DOHH2 (cell line): ENCODE results near the gene RBPMS2.

ENCODE experiments used
- EZH2phosphoT487 ChIP-seq: fragments of 200-600 bp; sonication (generic); IDR thresholded peaks from 2 replicates; pipeline ENCODE4 v1.6.1; 2017; ENCODE audit warnings: borderline replicate concordance, mild to moderate bottlenecking, antibody characterized with exemption, low read length, moderate library complexity, mixed read lengths
- TF ChIP-seq, protein P1 (sequence below): fragments of 200-600 bp; sonication (generic); IDR thresholded peaks from one replicate; pipeline ENCODE4 v1.5.1; 2014; ENCODE audit warnings: antibody characterized with exemption, mild to moderate bottlenecking, low read depth, low read length; ENCODE audit not compliant: poor library complexity, severe bottlenecking

DNA sequence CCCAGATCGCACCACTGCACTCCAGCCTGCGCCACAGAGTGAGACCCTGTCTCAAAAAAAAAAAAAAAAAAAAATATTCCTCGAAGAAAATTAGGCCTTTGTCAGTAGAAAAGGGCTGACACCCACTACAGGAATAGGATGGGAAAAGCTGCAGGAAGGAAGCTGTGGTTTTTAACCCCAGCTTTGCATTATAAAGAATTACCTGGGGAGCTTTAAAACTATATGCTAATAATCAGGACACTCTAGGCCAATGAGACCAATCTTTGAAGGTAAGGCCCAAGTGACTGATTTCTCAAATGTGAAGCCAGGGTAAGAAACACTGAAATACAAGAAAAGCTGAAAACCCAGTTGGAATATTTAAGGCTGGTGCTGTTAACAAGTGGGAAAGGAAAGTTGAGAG lies 74.3 kb downstream of the RBPMS2 start:
- TF ChIP-seq, protein P1, sequence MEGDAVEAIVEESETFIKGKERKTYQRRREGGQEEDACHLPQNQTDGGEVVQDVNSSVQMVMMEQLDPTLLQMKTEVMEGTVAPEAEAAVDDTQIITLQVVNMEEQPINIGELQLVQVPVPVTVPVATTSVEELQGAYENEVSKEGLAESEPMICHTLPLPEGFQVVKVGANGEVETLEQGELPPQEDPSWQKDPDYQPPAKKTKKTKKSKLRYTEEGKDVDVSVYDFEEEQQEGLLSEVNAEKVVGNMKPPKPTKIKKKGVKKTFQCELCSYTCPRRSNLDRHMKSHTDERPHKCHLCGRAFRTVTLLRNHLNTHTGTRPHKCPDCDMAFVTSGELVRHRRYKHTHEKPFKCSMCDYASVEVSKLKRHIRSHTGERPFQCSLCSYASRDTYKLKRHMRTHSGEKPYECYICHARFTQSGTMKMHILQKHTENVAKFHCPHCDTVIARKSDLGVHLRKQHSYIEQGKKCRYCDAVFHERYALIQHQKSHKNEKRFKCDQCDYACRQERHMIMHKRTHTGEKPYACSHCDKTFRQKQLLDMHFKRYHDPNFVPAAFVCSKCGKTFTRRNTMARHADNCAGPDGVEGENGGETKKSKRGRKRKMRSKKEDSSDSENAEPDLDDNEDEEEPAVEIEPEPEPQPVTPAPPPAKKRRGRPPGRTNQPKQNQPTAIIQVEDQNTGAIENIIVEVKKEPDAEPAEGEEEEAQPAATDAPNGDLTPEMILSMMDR = no peak
- no peak for TF ChIP-seq EZH2phosphoT487
